Measurements from ENCODE around the gene PPP6R2.

PPP6R2 gene, protein sequence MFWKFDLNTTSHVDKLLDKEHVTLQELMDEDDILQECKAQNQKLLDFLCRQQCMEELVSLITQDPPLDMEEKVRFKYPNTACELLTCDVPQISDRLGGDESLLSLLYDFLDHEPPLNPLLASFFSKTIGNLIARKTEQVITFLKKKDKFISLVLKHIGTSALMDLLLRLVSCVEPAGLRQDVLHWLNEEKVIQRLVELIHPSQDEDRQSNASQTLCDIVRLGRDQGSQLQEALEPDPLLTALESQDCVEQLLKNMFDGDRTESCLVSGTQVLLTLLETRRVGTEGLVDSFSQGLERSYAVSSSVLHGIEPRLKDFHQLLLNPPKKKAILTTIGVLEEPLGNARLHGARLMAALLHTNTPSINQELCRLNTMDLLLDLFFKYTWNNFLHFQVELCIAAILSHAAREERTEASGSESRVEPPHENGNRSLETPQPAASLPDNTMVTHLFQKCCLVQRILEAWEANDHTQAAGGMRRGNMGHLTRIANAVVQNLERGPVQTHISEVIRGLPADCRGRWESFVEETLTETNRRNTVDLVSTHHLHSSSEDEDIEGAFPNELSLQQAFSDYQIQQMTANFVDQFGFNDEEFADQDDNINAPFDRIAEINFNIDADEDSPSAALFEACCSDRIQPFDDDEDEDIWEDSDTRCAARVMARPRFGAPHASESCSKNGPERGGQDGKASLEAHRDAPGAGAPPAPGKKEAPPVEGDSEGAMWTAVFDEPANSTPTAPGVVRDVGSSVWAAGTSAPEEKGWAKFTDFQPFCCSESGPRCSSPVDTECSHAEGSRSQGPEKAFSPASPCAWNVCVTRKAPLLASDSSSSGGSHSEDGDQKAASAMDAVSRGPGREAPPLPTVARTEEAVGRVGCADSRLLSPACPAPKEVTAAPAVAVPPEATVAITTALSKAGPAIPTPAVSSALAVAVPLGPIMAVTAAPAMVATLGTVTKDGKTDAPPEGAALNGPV

DNA sequence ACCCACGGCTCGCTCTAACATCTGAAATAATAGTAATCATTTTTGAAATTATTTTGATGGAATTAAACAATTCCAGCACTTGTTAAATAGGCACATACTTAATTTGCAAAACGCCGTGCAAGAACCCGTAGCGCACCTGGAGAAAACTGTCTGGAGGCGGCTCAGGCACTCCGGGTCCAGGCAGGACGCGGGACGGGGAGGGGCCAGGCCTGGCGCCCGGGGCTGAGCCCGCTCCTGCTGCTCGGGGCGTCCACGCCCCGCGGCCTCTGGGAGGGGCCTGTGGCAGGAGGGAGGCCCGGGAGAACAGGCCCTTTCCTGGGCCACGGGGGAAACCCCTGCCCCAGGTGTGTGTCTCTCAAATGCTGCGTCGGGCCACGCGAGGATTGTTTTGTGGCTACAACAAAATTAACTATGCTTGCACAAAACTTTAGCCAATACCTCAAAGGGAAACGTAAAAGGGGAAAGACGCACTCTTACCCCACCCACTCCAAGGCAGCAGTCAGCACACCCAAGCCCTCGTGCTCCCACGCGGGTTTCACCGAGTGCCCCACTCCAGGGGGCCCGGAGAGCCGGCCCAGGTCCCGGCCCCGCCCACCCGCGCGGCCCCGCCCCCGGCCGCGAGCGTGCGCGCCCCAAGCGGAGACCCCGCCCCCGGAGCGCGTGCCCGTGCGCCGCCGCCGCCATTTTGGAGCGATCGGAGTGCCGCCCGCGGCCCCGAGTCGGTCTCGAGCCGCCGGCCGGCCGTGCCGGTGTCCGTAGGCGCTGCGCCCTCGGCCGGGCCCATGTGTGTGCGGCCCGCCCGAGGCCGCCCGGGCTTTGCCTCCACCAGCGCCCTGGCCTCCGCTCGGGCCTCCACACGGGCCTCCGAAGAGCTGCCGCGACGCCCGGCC lies at the start of gene PPP6R2:
Gene PPP6R2 (plus strand): TSS at position 677 of the 890 bp plus-strand sequence. CDS start 50,582 bp downstream, outside the sequence.
- DNase-seq = peak; percentile 61

DNA sequence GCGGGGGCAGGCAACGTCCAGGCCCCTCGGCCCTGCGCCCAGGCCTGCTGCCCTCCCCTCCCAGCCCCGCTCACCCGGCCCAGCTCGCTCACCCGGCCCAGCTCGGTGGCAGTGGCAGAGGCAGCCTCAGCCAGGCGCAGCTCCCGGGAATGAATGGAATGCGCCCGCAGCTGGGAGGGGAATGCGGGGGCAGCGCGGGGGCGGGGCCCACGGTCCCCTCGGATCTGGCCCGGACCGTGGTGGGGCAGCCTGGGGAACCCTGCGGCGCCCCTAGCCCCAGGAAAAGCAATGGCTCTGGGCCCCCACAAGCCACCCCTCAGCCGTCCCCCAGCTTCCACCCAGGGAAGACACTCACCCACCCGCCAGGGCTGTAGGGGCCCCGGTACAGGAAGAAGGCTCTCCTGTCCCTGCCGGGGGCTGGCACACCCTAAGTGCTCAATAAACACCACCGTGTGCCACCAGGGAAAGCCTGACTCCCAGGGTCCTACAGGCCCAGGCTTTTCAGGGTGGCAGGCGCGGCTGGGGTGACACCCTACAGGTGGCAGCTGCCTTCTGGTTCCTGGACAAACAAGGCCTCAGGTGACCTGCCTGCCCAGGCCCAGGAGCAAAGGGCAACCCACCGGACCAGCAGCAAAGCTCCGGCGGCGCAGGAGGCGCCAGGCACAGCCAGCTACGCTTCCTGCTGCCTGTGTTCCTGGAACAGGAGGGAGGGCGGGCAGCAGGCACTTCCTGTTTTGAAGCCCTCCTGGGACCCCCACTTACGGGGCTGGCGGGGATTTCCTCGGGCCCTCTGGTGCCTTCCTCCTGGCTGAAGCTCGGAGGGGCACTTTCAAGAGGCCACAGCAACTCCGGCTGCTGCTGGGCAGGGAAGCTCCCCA lies 49.4 kb upstream of the PPP6R2 start:
- no peak for DNase-seq

DNA sequence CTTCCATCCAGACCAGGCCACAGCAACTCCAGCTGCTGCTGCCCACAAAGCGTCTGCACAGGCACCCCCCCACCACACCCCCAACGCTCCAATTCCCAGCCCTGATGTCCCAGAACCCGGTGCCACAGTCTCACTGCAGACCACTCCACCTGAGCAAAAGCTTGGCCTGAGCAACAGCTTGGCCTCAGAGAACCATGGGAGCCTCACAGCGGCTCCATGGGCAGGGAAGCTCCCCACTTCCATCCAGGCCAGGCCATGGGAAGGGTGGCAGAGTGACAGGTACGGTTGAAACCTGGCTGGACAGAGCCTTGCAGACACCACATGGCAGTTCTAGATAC lies 48.8 kb upstream of the PPP6R2 start:
- DNase-seq = no peak

DNA sequence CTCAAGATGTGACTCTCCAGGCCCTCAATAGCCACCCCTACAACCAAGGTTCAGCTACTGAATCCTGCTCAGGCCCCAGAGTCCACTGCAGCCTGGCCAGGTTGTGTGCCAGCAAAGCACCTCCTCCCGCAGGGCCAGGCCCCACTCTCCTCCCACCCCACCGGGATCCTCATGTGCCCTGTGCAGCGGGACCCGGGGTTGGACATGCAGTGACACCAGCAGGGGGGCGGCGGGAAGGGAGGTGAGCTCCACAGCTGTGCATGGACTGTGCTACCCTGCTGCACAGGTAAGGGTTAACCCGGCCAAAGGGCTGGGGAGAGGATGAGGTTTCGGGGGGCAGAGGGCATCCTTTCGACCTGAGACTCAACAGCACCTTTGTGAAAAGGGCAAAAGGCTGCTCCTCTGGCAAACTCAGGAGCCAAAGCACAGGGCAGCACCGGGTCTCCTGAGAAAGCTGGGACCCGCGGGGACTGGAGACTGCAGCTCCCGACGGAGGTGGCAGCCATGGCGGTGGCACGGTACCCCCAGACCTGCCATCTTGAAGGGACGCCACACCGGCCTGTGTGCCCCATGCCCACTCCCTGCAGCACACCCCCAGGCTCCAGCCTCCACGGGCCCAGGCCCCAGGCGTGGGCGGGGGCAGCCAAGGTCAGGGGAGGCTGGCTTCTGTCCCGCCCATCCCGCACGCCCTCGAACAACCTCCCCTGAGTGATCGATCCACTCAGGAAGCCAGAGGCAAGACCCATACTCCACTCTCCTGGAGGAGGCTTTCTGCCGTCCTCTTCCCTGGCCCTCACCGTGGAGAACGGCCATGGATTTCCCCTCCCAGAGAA lies 46.3 kb upstream of the PPP6R2 start:
- DNase-seq = no peak

DNA sequence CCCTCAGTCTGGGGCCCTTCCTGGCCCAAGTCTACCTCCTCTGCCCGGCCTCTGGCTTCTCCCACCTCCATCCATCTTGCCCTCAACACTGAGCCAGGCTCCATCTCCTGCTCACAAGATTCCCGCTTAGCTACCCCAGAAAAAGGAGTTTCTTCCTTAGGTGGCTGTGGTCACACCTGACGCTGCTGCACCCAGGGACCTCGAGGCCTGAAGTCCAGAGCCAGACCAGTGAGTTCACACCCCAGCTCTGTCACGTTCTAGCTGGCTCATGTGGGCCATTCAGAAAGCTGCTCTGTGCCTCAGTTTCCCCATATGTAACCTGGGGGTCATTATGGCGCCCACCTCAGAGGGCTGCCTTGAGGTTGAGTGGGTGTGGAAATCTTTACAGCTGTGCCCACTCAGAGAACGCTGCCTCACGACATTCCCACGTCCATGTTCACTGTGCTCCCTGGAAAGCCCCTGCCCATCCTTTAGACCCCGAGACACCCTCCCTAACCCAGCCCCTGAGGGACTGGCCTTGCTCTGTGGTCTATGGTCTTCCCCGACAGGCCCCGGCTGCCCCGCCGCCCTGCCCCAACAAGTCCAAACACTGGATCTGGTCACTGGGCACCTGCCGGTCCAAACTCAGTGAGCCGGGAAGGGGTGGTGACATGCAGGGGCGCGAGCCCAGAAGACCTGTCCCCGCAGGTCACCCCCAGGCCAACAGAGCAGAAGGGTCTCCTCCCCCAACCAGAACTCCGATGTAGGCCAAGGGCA lies 45.4 kb upstream of the PPP6R2 start:
- DNase-seq = no peak

DNA sequence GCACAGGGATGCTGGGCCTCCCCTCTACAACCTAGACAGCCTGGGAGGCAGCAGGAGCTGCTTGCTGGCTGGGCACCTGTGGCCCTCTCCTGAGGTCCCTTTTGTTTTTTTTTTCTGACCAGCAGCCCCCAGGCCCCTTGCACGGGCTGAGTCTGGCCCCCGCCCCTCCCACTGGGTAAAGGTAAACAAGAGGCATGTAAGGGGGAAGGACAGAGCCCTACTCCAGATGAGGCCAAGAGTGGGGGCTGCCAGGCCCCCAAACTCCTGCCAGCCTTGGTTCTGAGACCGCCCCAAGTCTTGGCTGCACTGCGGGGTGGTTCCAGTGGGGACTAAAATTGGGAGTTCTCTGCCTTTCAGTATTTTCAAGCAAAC lies 44.9 kb upstream of the PPP6R2 start:
- DNase-seq = no peak

DNA sequence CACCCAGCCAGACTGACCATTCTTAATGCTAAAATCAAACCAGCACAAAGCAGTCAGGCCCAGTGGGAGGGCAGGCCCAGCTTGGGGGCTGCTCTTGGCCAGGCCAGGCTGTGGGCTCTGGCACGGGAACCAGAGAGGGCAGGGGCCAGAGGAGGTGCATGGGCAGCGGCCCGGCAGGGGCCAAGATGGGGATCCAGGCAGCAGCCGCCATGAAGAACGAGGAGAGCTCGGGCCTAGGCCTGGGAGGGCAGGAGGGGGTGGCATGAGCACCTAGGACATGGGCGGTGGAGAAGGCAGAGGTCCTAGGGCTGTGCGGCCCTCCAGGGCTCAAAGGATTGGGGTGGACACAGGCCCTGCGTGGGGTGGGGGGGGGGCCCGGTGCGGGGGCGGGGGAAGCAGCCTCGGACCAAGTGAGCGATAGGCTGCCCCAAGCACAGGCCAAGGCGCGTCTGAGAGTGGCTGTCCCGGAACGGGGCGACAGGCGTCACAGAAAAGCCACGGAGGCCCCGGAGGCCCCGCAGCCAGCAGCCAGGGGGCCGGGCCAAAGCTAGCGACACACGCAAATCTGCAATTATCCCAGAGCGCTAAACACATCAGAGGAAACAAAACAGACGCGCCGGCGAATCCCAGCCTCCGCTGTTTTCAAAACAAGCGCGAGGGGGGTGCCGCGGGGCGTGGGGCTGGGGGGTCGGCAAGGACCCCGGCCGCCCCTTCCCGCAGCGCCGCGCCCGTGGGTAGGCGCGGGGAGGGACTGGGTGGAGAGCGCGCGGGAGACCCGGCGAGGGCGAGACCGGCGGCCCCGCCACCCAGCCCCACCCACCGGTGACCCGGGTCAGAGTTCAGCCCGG lies 44.0 kb upstream of the PPP6R2 start:
- no peak for DNase-seq

DNA sequence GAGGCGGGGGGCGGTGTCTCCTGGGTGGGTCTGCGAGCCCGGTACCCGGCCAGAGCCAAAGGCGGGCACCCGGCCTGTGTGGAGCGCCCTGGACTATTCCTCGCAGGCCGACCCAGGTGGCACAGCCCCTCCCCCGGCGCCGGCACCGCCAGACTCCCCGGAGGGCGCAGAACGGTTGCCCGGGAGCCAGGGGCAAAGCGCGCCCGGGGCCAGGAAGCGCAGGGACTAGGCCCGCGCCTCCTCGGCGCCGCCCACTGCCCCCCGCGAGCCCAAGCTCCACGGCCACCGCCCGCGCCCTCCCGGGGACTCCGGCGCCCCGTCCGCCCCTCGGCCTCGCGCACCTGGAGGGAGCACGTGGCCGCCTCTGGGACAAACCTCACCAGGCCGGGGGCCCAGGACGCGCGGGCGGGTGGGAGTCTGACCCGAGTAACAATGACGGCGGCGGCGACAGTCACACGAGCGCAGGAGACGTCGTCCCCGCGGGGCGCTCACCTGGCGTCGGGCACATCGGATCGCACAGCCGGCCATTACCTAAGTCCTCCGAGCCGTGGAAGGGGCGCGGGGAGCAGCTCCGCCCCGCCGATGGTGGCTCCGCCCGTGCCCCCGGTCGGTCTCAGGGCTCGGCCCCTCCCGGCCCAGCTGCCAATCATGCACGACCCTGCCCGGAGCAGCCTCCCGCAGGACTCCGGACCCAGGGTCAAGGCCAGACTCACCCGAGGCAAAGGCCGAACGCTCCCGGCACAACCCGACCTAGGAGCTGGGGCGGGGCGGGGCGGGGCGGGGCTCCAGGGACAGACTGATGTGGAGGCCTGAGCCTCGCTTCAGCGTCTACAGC lies 43.1 kb upstream of the PPP6R2 start:
- DNase-seq = no peak

DNA sequence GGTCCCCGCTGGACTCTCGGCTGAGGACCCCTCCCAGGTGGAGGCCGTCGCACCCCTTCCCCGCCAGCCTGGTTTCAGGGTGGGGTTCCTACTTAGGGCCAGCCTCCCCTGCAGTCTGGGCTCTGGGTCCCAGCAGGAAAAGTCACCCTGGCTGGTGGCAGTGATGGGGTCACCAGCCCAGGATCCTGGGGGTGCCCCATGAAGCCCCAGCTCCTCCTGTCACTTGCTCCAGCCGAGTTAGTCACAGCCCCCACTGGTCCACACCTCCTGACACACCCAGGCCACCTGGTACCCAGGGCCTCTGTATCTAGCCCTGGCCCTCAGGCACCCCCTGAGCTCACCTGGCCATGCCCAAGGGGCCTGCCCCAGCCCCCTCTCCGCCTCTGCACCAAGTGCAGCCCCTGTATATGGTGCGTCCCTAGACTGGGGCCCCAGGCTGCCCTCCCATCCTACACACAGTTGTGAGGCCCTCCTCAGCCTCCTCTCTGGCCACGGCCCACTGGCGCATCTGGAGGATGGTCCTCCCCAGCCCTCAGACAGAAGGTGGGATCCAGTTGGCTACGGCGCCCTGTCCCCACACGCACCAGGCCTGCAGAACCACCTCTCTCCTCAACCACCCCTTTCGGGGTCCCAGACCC lies 42.4 kb upstream of the PPP6R2 start:
- no peak for DNase-seq

DNA sequence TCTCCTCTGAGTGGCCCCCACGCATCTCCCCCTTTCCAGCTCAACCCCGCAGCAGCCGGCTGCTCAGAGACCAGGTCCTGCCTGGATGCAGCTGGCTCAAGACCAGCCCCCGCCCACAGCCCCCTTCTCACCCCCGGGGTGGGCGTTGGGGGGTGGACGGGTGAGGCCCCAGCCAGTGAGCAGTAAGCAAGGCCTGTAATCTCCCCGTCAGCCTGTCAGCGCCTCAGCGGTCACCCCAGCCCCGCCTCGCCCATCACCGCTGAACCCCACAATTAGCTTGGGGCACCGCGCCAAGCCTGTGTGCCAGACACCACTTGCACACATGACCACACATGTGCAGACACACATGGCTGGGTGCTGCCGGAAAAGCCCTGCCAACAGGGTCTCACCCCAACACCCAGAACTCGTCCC lies 41.5 kb upstream of the PPP6R2 start:
- no peak for DNase-seq

DNA sequence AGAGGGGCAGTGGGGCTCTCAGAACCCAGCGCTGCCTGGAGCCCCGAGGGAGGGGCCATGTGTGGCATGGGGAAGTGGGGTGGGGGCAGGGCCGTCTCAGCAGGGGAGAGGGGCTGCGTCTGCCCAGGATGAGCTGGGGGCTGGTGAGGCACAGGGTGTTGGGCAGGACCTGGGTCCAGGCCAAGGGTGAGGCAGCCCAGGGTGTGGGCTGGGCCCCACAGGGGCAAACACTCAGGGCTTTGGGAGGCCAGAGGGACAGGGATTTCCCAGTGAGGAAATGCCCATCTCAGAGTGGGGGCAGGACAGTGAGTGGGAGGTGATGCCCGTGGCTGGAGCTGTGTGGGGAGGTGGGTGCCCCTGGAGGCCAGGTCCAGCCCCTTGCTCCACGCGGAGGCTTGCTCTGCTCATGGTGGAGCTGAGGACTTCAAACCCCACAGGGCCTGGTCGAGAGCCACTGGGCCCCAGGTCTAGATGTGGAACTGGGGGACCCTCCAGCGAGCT lies 41.0 kb upstream of the PPP6R2 start:
- DNase-seq = no peak

DNA sequence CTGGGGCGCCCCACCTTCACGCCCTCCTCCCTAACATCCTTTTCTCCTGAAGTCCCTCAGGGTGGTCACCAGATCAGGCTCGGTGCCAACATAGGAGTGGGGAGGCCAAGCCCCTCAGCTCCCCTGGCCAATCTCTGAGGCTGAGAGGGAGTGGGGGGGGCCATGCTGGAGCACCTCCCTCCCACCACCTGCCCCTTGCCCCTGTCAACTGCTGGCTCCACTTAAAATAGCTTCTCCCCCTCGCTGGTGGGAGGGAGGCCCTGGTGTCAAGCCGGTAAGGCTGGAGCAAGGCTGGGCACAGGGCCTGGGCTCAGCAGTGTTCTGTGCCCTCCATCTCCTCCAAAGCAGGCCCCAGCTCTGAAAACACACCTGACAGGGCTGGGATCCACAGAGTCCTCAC lies 40.6 kb upstream of the PPP6R2 start:
- DNase-seq = no peak

DNA sequence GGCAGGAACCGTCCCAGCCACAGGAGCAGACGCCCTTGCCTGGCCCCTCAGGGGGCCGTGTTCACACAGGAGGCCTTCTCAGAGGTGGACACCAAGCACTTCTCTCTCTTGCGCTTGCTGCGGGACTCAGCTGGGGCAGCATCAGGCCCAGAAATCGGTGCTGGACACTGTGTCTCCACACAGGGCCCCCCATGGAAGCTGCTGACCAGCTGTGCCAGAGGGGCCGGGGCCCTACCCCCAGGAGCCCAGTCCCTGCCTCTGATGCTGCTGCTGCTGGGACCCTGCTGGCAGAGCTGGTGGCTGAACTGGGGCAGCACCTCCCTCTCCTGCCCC lies 39.6 kb upstream of the PPP6R2 start:
- no peak for DNase-seq

DNA sequence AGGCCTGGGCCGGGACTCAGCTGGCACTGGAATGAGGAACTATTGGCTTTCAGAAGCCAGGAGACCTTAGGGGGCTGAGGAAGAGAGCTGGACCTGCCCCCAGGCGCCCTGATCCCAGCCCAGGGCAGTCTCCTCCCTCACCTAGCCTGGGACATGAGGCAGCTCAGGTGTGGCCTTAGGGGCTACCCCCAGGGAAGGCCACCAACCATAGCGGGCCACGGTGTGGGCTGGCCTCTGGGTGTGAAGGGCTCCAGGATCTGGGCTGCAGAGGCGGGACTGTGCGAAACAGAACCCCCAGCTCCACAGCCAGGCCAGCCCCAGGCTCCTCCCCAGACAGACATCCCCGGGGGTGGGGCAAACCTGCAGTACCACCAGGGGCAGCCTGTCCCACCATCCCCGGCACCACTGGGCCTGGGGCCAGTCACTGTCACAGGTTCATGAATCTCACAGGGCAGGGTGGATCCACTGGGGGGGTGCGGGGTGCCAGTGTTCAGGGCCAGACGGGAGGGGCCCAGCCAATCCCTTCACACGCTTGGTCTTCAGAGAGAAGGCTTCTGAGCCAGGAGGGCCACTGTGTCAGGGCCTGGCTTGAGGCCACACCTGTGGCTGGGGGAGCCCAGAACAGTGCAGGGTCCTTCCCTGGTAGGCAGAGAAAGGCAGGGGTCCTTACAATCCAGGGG lies 39.1 kb upstream of the PPP6R2 start:
- no peak for DNase-seq

DNA sequence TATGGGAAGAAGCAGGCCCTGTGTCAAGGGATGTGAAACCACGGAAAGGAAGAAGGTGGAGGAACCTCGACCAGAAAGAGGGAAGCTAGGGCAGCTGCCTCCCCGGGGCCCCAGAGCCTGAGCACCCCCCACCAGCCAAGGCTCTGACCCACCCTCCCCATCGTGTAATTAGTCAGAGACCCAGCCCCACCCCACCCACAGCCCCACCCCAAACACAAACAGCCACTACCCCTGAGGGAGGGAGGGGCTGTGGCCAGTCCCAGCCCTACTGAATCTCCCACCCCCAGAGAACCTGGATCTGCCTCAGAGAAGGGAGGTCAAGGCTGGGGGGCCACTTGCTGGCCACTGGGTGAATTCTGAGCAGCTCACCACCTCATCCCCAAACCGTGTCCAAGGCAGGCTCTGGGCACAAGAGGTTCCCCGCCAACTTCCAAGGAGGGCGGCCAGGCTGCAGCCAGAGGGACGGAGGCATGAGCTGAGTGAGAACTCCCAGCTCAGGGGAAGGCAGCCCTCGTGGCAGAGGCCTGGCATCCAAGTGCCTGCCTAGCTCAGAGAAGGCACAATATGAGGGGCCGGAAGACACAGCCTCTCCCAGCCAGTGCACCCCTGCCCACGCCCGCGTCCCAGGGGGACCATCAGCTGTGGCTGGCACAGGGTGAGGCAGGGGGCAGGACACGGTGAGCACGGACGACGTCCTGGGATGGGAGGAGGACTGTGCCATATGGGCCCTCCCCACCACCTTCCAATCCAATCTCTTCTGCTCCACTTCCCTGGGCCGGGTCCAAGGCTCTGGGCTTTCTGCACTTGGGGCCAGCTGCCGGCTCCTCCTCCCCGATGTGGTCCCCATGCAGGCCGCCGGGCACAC lies 38.4 kb upstream of the PPP6R2 start:
- DNase-seq = no peak

DNA sequence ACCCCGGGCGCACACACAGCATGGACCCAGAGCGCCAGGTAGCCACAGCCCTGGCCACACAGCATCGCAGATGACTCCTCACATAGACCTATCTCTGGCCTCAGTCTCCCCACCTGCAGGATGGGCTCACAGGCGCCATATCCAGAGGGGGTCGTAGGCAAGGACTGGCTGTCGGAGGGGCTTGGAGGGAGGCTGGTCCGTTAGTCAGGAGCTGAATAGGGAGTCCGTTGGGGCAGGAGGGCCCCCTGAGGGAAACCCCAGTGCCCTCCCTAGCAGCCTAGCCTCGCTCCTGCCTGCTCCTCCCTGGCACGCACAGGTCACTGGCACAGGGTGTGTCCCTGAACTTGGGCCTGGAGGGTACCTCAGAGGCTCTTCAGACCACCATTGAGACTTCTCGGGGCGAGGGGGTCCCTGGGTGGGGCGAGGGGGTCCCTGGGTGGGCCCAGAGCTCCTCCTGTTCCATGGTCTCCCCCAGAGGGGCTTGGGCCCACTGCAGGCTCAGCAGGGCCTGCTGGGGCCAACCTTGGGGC lies 37.7 kb upstream of the PPP6R2 start:
- DNase-seq = no peak

All from NK-92 treated with Interleukin-12 subunit alpha and Interleukin-12 subunit beta, amount 100 ng/mL, for 24 hours (cell line).